H54 (cell line): ENCODE data around the gene COL17A1.

Source experiments
- DNase-seq: peaks from one replicate; pipeline ENCODE4 v3.0.0; 2011; ENCODE audit warnings: low spot score, mixed read lengths; ENCODE audit not compliant: insufficient read length
- FAIRE-seq: peaks from 3 replicates; lab custom pipeline; 2011; peaks lifted over from hg19 to GRCh38; lab: Jason Lieb, UNC
- POLR2A ChIP-seq: IDR thresholded peaks from 2 replicates; pipeline ENCODE4 v1.6.1; 2011; ENCODE audit warnings: low read depth, mild to moderate bottlenecking, low read length

Gene COL17A1

DNA sequence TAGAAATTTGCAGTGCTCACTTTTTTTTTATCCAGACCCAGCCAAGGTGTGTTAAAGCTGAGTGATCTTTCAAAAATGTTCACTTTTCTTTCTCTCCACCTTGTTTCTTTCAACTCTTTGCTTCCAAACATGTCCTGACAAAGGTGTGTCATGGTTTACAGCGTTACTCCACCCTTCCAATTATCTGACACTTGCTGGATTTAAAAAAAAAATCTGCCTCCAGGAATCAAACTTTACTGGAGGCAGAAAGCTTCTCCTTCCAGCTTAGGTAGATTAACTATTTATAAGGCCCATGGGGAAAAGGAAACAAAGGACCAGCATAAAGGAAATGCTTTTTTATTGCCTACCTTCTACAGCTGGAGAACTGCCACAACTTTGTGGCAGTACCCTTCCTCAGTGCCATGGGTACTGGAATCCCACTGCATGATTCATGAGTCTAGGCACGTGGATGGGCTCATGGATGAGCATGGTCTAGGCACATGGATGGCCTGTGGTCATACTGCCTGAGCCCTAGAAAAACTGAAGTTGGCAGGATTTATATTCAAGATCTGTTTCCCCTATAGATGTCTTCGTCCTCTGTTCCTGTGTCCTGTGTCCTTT, at the start of gene COL17A1:
Gene COL17A1, minus strand, starts transcription at position 80 of the 600 bp plus-strand sequence. CDS start 5,207 bp downstream, outside the sequence.
- no peak for TF ChIP-seq POLR2A
- DNase-seq (no peak), FAIRE-seq (no peak)

DNA sequence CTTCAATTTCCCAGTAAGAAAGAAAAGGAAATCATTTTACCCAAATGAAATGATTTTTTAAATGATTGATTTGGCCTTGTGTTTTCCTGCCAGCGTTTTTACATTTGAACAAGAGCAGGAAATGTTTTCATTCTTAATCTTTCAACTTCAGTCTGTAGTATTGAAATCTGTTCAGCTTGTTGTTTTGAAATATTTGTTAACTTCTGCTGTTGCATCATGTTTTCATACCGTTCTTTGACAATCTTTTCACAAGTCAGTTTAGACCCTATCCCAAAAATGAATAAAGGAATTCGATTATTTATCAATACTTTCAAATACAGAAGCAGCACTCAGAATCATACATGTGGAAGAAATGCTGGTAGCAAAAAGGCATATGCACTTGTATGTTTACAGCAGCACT, 44.4 kb upstream of the COL17A1 start:
- DNase-seq, result no peak
- no peak for FAIRE-seq
- TF ChIP-seq POLR2A, result no peak

DNA sequence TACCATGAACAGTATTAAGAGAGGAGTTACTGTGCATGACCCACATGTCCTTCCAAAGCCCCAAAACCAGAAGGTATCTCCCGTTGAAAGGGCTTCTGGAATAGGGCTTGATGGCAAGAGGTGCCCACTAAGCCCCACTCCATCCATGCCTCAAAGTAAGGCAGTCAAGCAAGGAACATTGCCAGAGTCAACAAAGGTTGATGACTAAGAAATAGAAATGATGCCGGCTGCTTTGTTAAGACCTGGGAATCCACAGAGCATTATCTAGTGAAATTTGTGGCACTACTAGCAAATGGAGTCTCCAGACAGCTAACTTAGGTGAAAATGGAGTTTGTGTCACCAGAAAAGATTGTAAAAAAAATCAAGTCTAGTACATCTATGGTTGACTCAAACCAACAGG, 42.5 kb upstream of the COL17A1 start:
- DNase-seq, result no peak
- peak; percentile 92 for FAIRE-seq
- TF ChIP-seq POLR2A, result no peak

DNA sequence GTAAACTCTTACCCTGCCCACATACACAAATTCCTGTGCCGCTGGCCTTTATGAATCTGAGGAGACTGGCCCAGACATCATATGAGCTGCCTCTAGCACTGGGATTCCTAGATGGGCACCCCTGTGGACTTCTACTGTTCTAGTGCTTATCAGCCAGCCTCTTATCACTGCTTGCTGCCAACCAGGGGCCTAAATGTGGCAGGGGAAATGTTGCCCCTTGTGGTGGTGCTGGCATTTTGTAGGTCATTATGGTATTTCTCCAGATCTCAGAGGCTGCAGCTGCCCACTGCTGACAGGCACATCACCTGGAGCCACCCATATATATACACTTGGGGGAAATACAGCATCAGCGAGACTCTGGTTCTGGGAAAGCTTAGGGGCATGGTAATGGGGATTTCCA, 41.7 kb upstream of the COL17A1 start:
- no peak for TF ChIP-seq POLR2A
- no peak for DNase-seq
- peak; percentile 15 for FAIRE-seq

DNA sequence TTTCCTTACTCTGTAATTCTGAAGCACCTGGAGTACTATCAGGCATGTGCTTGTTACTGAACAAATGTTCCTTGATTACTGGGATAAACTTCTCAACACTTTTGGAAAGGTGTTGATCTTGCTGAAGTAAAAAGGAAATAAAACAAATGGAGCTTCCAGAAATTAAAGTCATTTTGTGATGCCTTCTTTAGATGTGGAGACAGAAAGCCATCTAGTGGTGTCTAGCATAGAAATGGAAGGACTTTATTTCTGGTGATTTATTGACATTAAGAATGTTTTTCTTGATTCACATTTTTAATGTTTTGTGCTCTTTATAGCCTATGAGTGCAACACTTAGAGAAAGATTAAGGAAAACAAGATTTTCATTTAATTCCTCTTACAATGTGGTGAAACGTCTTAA, 37.7 kb upstream of the COL17A1 start:
- FAIRE-seq, result no peak
- no peak for TF ChIP-seq POLR2A
- no peak for DNase-seq

DNA sequence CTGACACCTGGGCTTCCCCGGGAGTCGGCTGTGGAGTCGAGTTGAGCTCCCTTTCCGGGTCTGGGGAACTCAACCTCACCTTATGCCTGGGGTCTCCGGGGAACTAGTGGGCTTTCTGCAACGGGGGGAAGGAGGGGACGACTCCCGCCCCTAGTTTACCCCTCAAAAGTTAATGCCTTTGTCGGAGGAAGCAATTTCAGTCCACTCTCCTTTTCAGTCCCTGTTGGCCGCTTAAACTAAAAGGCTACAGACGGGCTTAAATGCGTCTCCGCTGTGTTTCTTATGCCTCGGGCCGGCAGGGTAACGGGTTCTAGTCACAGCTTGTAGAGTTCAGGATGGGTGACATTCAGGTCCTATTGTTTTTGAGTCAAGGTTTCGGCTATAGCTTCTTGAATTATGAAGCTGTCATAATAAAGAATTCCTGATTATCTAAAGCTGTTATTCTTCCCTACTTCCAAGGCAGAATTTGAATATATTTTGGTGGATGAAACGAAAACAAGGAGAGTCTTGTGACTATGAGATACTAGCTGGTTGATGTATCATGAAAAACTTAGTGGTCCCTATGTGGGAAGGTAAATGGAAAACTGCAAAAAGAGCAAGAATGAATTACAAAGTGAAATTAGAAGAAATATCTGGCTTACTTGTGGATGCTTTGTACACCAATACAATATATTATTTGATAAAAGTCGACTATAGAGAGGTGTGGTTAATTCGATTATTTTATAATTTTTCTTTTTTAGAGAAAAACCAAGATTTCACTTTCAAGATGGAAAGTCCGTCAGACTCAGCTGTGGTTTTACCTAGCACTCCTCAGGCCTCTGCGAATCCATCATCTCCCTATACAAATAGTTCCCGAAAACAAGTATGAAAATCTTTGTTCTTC, 36.8 kb upstream of the COL17A1 start:
- FAIRE-seq (no peak), DNase-seq (no peak)
- TF ChIP-seq POLR2A, result no peak

DNA sequence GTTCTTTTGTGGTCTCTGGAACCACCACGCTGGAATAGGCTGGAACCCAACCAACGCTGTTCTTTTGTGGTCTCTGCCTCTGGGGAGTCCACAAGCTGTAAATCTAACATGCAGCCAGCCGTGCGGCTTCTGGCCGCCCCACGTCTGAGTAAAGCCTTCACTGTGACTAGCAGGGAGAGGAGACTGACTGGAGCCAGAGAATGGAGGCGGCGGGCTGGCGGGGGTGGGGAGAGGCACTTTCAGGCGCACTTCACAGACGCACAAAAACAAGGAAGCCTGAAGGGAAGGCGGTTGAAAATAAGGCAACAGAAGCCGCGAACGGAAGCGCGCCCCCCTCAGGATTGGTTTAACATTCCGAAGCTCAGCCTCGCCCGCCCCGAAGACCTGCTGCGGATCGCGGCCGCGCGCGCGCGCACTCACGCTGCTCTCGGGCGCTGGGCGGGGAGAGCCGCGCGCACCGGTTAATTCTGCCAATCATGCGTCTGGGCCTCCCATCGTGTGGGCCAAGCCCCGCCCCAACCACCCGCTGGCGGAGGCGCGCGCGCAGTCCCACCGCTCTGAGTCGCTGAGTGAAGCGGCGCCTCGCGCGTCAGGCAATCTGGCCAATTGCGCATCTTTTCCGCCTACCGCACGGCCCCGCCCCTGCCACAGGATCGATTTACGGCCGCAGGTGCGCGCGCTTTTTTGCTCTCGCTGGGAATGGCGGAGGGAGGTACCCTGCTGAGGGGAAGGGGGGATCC, 36.0 kb upstream of the COL17A1 start, which contains the start of gene SFR1:
Gene SFR1, plus strand, starts transcription at position 687 of the 740 bp plus-strand sequence. Its CDS starts 13 bp downstream, at position 700.
- DNase-seq (peak; percentile 63), FAIRE-seq (peak; percentile 72)
- TF ChIP-seq POLR2A, result peak; percentile 79

DNA sequence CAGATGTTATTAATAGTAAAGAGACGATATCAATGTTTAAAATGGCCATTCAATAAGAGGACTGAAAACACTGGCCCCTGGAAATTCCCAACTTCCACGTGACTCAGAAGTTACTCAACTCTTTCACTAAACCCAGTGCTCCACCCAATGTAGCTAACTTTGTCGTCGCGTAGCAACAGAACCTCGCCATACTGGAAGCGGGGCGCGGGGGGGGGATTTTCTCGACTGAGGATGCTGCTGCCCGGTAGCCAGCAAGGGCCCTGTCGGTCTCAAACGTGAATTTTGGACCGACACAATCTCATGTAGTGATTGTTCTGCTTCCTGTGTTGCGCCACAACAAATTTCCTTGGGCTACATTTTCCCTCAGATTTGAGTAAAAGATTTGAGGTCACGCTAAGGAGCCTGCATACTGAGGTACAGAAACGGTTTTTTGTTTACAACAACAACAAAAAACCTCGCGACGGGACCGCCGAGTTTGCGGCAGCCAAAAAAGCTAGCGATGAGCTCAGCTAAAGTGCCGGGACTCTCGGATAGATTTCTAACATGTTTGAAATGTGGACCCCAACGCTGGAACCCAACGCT, 35.3 kb upstream of the COL17A1 start:
- 0 out of 2 replicates have a peak, but pooled peaks have one; percentile 42 for TF ChIP-seq POLR2A
- DNase-seq (peak; percentile 45), FAIRE-seq (peak; percentile 86)

DNA sequence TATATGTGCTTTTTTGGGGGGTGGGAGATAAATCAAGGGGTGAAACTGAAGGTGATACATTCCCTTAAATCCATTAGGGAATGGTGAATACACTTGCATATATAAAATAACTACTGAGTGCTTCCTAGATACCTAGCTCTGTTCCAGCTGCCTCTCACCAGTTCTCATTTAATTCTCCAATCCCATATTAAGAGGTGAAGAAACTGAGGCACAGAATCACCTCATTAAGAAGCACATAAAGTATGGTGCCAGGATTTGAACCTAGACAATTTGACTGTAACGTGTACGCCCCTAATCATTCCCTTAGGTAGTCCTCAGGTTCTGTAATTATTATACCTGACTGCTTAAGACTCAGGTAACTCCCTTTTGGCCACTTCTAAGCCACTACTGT, 34.8 kb upstream of the COL17A1 start:
- DNase-seq, result no peak
- FAIRE-seq, result no peak
- no peak for TF ChIP-seq POLR2A

DNA sequence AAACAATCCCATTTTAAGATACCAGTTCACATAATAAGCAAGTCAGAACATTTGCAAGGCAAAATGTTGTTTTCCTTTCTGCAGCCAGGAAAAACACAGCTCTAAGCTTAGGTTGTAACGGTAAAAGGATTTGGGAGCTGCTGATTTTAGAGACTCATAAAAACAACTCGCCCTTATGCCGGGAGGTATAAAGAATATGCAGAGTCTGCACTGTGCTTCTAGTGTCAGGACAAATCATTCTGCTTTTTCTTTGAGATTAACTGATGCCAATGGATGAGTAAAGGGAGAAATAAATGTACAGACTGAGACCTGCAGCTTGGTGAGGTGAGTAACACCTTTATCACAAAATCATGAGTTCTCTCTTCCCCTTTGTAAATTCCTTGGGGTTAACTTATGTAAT, 34.3 kb upstream of the COL17A1 start:
- FAIRE-seq, result no peak
- no peak for TF ChIP-seq POLR2A
- no peak for DNase-seq

DNA sequence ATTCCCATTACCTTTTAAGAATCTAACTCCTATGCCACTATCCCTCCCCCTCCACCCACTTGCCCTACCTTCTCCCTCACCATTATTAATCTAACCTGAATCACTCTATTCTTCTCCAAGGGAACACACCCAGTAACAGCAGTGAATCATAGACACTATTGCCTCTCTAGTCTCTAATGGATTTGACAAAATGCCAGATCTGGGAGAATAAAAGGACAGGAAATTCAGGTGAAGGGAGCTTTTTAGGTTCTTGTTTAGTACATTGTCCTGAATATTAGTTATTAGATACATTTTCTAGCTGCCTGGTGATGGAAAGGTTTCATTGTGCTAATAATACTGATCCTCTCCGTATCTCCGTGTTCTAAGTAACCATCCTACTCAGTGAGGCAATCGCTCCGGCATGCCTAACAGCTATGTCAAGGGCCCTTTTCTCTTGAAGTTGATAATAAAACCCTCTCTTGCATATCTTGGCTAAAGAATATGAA, 32.2 kb upstream of the COL17A1 start:
- no peak for TF ChIP-seq POLR2A
- FAIRE-seq, result no peak
- no peak for DNase-seq

DNA sequence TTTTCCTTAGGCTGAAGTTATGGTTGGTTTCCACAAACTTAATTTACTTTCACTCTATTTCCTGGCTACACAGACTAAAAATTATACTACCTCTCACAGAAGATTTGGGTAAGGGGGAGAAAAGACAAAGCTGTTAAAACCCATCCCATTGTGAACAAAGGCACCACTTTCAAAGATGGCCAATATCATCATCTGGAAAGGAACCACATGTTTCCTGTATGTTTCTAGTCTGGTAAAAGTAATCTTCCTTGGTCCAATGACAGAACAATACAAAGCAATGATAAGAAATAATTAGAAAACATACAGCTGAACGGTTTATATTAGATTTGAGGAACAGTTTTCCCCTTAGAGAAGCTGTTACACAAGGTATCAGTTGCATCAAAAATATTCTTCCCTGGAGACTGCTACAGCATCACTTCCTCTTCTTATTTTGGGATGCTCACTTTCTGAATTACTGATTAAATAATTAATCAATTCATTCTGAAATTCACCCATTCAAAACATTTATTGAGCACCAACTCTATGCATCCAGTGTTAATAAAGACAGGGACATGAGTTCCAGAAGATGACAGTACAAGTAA, 27.8 kb upstream of the COL17A1 start:
- no peak for DNase-seq
- TF ChIP-seq POLR2A, result no peak
- FAIRE-seq, result no peak

DNA sequence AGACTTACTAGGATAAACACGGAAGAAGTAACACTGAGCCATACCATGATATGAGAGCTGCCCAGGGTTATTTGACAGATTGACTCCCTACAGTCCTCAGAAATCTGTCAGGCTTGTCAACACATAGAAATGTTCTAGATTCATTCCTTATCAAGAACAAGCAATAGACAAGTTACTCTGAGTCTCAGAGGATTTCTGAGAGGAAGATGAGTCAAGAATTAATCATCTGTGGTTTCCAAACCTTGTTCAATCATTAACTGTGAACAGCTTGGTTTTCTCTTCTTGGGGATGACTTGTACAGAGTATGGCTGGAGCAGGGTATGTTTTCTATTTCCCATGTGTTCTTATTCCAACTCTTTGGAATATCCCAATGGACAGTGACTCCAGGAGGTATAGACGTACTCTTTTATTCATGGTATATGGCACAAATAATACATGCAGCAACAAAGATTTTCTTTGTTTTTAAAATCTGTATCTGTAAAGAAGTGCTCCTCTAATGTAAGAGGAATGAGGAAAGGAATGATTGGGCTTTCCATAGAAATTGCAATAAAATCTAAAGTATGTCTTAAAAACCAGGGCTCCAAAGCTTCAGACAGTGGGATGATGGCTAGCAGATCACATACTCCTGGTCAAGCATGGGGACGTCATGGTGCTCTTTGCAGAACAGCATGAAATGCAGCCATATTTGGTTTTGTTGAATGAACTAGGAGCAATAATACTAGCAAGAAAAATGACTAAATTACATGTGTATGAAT, 24.4 kb upstream of the COL17A1 start:
- FAIRE-seq (peak; percentile 93), DNase-seq (no peak)
- TF ChIP-seq POLR2A, result no peak
